ENCODE data around the gene EVX1.

Gene EVX1

GRCh38 chr7:27205325-27206280 is 37.0 kb upstream of the EVX1 start:
- no peak for DNase-seq

- DNase-seq, result no peak
Measured at GRCh38 chr7:27207348-27207985, 35.1 kb upstream of the EVX1 start.

- DNase-seq, result no peak
Measured at GRCh38 chr7:27208998-27209397, 33.6 kb upstream of the EVX1 start.

GRCh38 chr7:27209933-27210440 is 32.6 kb upstream of the EVX1 start:
- DNase-seq, result no peak

- no peak for DNase-seq
Measured at GRCh38 chr7:27210441-27211083, 32.0 kb upstream of the EVX1 start.

GRCh38 chr7:27211084-27211446 is 31.5 kb upstream of the EVX1 start:
- DNase-seq, result no peak

- DNase-seq, result no peak
Measured at GRCh38 chr7:27211764-27212204, 30.8 kb upstream of the EVX1 start.

- DNase-seq, result no peak
Measured at GRCh38 chr7:27212497-27213432, 29.8 kb upstream of the EVX1 start.

GRCh38 chr7:27213433-27214238 is 29.0 kb upstream of the EVX1 start:
- DNase-seq, result no peak

- DNase-seq, result no peak
Measured at GRCh38 chr7:27214239-27214950, 28.2 kb upstream of the EVX1 start.

- DNase-seq, result no peak
Measured at GRCh38 chr7:27215356-27215755, 27.2 kb upstream of the EVX1 start.

GRCh38 chr7:27217951-27218350 is 24.7 kb upstream of the EVX1 start:
- DNase-seq, result no peak

GRCh38 chr7:27219821-27220220 is 22.8 kb upstream of the EVX1 start:
- DNase-seq, result no peak

- DNase-seq, result no peak
Measured at GRCh38 chr7:27220440-27220955, 22.1 kb upstream of the EVX1 start.

- DNase-seq, result no peak
Measured at GRCh38 chr7:27221201-27221797, 21.3 kb upstream of the EVX1 start.

- no peak for DNase-seq
Measured at GRCh38 chr7:27223941-27224575, 18.5 kb upstream of the EVX1 start.

- DNase-seq, result no peak
Measured at GRCh38 chr7:27224983-27225934, 17.3 kb upstream of the EVX1 start.

GRCh38 chr7:27229448-27229847 is 13.2 kb upstream of the EVX1 start:
- no peak for DNase-seq
